Measurements from ENCODE around the gene NTNG1.

DNA sequence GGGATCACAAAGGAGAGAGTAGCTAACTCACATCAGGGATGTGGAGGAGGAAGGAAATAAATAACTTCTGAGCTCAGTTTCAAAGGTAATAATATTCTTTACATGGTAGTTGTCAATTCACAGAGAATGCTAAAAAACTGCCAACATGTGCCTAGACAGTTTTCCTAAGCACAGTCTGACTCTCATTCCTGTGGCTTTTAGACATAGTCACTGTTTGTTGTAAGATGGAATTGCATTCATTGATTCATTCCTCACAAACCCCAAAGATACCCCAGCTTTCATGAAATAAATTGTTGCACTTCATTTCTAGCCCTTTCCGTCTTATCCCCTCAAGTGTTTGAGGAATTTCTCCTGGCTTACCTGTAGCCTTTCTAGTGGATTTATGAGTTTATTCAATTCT is 263.9 kb downstream of the NTNG1 start:
- TF ChIP-seq, protein P1, sequence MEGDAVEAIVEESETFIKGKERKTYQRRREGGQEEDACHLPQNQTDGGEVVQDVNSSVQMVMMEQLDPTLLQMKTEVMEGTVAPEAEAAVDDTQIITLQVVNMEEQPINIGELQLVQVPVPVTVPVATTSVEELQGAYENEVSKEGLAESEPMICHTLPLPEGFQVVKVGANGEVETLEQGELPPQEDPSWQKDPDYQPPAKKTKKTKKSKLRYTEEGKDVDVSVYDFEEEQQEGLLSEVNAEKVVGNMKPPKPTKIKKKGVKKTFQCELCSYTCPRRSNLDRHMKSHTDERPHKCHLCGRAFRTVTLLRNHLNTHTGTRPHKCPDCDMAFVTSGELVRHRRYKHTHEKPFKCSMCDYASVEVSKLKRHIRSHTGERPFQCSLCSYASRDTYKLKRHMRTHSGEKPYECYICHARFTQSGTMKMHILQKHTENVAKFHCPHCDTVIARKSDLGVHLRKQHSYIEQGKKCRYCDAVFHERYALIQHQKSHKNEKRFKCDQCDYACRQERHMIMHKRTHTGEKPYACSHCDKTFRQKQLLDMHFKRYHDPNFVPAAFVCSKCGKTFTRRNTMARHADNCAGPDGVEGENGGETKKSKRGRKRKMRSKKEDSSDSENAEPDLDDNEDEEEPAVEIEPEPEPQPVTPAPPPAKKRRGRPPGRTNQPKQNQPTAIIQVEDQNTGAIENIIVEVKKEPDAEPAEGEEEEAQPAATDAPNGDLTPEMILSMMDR (IDR thresholded peaks at IDR 0.05; ENCODE audit: insufficient read depth, low read depth, low read length): no peak
- TF ChIP-seq EZH2 (IDR thresholded peaks at IDR 0.05; ENCODE audit: insufficient read depth, low read length): no peak
